Mucosa of rectum (tissue), 2 donors: ENCODE results near the gene OTOG.

Experiments used
- H3K27ac ChIP-seq, 2 donors: one replicate each; pipeline ENCODE4 v1.7.0; 2013; ENCODE audit warnings: inconsistent platforms in 2 of 2, low read depth in 2 of 2, low read length in 2 of 2
- H3K27me3 ChIP-seq, 2 donors: one replicate each; pipeline ENCODE4 v1.7.0; 2013; ENCODE audit warnings: low read length in 2 of 2; ENCODE audit not compliant: control insufficient read depth in 2 of 2, insufficient read depth in 2 of 2
- H3K36me3 ChIP-seq, 2 donors: one replicate each; pipeline ENCODE4 v1.7.0; 2013; ENCODE audit warnings: low read length in 2 of 2; ENCODE audit not compliant: control insufficient read depth in 2 of 2, insufficient read depth in 2 of 2
- H3K4me1 ChIP-seq, 2 donors: one replicate each; pipeline ENCODE4 v1.7.0; 2013; ENCODE audit warnings: low read length in 2 of 2, mild to moderate bottlenecking in 1 of 2; ENCODE audit not compliant: control insufficient read depth in 2 of 2, insufficient read depth in 2 of 2
- H3K4me3 ChIP-seq, 2 donors: one replicate each; pipeline ENCODE4 v1.7.0; 2013; ENCODE audit warnings: low read length in 2 of 2
- H3K9ac ChIP-seq, 2 donors: one replicate each; pipeline ENCODE4 v1.7.0; 2013; ENCODE audit warnings: low read length in 2 of 2, low read depth in 1 of 2, mild to moderate bottlenecking in 1 of 2
- H3K9me3 ChIP-seq, 2 donors: one replicate each; pipeline ENCODE4 v1.7.0; 2013; ENCODE audit warnings: low read length in 2 of 2; ENCODE audit not compliant: control insufficient read depth in 2 of 2
- donor health status: healthy.
- donor health status: Normal muscosa, but diverticular disease.

Gene OTOG

DNA sequence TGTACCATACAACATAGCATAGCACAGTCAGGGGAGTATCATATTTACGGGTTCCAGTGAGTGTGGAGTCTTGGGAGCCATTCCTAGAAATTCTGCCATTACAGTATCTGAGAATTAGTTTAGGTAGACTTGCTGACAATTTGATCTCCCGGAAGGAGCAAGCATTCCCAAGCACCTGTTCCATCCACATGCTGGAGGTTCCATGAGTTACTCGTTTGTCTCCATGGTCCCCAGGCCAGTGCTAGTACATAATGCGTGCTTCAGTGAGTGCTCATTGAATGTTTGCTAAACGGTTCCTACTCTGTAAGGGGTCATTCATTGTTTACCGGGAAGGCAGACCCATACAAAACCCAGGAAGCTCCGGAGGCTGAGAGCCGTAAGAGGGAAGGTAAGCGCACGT is 144.9 kb downstream of the OTOG start:
- no peak overlapping the region for H3K4me3 ChIP-seq
- no peak overlapping the region for H3K9ac ChIP-seq
- peaks cover 15 to 26% of the 10 kb centered on the region in 2 donors for H3K27me3 ChIP-seq
- H3K9me3 ChIP-seq = no peaks in the 10 kb centered on the region
- H3K4me1 ChIP-seq = no peaks in the 10 kb centered on the region
- H3K36me3 ChIP-seq = no peaks in the 10 kb centered on the region
- no peak overlapping the region for H3K27ac ChIP-seq

DNA sequence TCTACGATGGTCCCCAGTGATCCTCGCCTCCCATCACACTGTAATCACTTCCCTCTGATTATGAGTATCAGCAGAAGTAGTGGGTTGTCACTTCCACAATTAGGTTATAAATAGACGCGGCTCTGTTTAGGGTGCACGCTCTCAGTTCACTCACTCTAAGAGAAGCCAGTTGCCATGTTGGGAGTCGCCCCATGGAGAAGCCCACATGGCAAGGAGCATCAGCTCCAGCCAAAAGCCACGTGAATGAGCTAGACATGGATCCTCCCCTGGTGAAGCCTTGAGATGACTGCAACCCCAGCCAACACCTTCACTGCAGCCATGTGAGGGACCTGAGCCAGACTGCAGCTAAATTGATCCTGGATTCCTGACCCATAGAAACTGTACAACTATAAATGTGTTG is 145.9 kb downstream of the OTOG start:
- Histone ChIP-seq H3K9ac (no peak overlapping the region), H3K9me3 (no peaks in the 10 kb centered on the region), H3K36me3 (no peaks in the 10 kb centered on the region), H3K4me3 (no peak overlapping the region), H3K4me1 (no peaks in the 10 kb centered on the region), H3K27me3 (peaks cover 15 to 26% of the 10 kb centered on the region in 2 donors), H3K27ac (no peak overlapping the region)

DNA sequence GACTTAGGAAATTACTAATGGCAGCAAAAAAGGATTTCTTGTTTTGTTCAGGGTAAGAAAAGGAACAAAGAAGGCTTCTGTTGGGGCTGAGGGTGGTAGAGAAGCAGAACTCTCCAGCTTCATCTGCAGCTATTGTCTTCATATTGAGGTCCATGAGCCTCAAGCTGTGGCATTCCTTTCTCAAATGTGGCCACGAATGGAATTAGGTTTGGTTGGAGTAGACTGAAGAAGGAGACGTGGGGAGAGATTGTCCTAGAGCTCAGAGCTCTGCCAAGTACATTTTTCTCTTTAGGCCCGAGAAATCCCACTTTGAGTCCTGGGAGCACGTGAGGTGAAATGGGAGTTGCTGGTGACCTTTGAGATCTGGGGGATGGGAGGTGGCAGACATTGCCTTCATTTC is 146.5 kb downstream of the OTOG start:
- H3K4me1 ChIP-seq = no peaks in the 10 kb centered on the region
- no peaks in the 10 kb centered on the region for H3K36me3 ChIP-seq
- peaks cover 15 to 26% of the 10 kb centered on the region in 2 donors for H3K27me3 ChIP-seq
- H3K9me3 ChIP-seq = no peaks in the 10 kb centered on the region
- no peak overlapping the region for H3K9ac ChIP-seq
- H3K4me3 ChIP-seq = no peak overlapping the region
- H3K27ac ChIP-seq = no peak overlapping the region

DNA sequence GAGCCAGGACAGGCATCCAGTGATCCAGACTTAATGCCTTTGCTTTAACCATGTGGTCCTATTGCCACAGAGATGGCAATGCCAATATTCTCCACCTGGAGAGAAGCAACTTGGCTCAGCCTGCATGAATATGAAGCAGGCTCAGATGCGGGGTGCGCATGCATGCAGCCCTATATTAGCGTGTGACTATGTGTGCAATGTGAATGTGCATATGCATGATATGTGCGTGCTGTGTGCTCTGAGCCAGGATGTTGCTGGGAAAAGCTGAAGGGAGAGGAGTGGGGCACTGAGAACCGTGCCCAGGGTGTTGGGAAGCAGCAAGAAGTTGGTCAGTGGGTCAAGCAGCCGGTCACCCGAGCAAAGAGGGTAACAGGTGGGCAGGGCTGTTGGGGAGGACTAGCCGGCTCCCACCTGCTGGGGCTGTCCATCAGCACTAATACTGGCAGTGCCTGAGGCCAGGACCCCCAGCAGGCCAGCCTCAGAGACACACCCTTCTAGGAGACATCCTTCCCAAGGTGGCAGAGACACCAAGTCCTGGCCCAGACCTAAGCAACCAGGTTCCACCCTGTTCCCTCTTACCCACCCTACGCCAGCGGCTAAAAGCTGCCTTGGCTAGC is 147.5 kb downstream of the OTOG start:
- Histone ChIP-seq H3K27me3 (peaks cover 14 to 28% of the 10 kb centered on the region in 2 donors), H3K9ac (no peak overlapping the region), H3K27ac (no peak overlapping the region), H3K4me1 (no peaks in the 10 kb centered on the region), H3K4me3 (no peak overlapping the region), H3K9me3 (no peaks in the 10 kb centered on the region), H3K36me3 (no peaks in the 10 kb centered on the region)

DNA sequence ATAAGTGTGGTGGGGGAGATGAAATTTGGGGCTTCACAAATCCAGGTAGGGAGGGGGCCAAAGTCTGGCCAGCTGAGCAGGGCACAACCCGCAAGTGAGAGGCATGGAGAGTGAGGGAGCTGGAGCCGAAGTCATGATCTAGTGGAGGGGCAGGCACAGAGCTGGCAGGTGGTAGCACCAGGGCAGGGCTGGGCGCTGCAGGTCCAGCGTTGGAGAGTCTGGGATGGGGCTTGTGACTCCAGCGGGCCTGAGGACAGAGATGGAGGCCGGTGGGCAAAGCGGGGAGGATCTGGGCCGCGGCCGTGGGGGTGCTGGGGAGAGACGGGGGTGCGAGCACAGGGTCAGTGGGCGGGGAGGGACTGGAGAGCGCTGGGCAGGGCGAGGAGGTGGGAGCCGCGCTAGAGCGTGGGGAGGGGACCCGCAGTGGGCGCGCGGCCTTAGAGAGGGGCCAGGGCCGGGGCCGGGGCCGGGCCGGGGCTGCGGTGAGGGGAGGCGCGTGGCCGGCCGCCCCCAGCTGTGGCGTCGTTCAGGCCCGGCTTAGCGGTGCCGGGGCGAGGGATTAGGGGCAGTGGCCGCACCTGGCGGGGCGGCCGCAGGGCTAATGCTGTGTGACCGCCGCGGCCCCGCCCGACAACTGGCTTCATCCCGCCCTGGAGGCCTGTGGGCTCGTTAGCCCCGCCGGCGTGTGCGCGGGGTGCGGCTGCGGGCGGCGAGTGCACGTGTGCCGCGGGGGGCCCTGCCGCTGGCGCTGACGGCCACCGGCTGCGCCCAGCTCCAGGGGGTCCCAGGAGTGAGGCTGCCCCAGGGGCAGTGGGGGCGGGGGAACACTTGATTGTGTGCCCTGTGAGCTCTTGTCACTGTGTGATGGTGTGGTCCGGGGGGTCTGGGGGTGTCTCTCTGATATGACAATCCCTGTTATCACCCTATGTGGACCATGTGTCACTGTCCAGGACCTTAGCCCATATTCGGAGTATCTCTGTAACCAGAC is 148.7 kb downstream of the OTOG start:
- peaks cover 13 to 24% of the 10 kb centered on the region in 2 donors for H3K27me3 ChIP-seq
- no peaks in the 10 kb centered on the region for H3K36me3 ChIP-seq
- H3K9ac ChIP-seq = no peak overlapping the region

DNA sequence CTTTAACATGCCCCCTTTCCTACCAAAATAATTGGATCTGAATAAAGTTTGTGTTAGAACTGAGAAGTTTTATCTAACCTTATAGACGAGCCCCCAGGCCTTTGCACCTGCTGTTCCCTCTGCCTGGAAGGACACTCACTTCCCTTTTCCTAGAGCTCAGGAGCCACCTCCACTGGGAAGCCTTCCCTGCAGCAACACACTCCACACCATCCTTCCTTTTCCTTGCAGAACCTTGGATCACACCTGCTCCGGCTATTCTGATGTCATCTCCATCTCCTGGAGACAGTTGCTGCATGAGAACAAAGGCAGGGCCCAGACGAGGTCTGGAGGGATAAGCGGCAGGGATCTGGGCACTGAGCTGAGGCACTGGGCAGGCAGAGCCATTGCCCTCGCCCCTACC is 149.7 kb downstream of the OTOG start:
- H3K9me3 ChIP-seq = no peaks in the 10 kb centered on the region
- no peak overlapping the region for H3K9ac ChIP-seq
- no peaks in the 10 kb centered on the region for H3K36me3 ChIP-seq
- H3K4me3 ChIP-seq = no peak overlapping the region
- peaks cover 13 to 22% of the 10 kb centered on the region in 2 donors for H3K27me3 ChIP-seq
- no peaks in the 10 kb centered on the region for H3K4me1 ChIP-seq
- no peak overlapping the region for H3K27ac ChIP-seq

More for the DNA sequence above, 148.7 kb downstream of the OTOG start:
- no peaks in the 10 kb centered on the region for H3K4me1 ChIP-seq
- H3K27ac ChIP-seq = no peak overlapping the region
- H3K9me3 ChIP-seq = no peaks in the 10 kb centered on the region
- H3K4me3 ChIP-seq = no peak overlapping the region
